Activated CD8-positive, alpha-beta memory T cell treated with anti-CD3 and anti-CD28 coated beads for 36 hours (primary cell): ENCODE results near the gene TMEM95. TPM values are rescaled to one million over a fixed set of nuclear protein-coding genes. Genes with fewer than 3 reads are reported as not detected.

Experiments used
- CTCF ChIA-PET: fragments of 350-600 bp; sonication (Branson Sonifier 250); formaldehyde crosslinking; loops from one replicate; lab custom pipeline; 2021; ENCODE audit warnings: antibody characterized with exemption; lab: Charles Lee
- POLR2A ChIA-PET: fragments of 350-600 bp; sonication (Branson Sonifier 250); formaldehyde crosslinking; loops from one replicate; lab custom pipeline; 2021; ENCODE audit warnings: antibody characterized with exemption; lab: Charles Lee
- total RNA-seq, 2 experiments: library from RNA; stranded (reverse); gene quantifications; one replicate each; pipeline ENCODE4 v1.2.3, GENCODE V29; 2021

The TMEM95 gene
- total RNA-seq, 2 experiments from 2014 or later: not detected

DNA sequence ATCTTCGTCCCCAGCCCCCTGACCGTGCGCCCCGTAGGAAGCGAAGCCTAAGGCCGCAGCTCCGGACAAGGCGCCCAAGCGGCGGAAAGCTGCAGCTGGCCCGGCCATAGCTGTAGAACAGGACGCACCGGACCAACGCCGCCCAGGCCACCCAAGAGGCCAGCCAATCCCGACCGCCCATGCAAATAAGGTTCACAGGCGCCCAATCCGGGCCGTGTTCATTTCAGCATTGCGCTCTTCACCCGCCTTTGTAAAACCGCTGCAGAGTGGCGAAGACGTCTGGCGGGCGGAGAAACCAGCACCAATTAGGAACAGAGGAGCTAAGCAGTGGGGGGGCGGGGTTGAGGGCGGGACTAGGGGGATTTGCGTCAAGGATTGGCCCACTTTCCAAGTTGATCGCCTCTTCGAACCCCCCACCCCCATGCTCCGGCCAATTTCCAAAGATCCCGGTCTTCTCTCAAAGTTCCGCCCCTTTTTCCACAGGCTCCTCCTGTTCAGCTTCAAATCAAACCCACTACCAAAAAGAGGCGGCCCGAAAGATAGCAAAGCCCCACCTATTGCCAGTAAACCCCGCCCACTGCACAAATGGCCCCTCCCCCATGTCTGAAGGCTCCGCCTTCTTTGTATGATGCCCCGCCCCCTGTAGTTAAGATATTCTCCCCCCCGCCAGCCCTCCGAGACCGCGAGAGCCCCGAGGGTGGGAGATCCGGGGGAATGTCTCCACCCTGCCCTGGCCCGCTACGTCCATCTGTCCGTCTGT, 49.2 kb downstream of the TMEM95 start, which contains the start of gene TMEM256:
Gene TMEM256, minus strand, starts transcription at position 121 of the 760 bp plus-strand sequence. Its CDS starts 13 bp downstream, at position 108.
- CTCF ChIA-PET: interaction anchor here (0.5 to 2.3 kb wide), 10 partner anchors 20 to 282 kb away, joined by 3 to 9 read pairs (median 3); partner anchors contain the start of genes ACAP1 and TMEM102
- POLR2A ChIA-PET: interaction anchor here (0.8 to 1.8 kb wide), 6 partner anchors 10 to 282 kb away, joined by 4 to 10 read pairs (median 4); partner anchors contain the start of genes PLSCR3 and POLR2A

DNA sequence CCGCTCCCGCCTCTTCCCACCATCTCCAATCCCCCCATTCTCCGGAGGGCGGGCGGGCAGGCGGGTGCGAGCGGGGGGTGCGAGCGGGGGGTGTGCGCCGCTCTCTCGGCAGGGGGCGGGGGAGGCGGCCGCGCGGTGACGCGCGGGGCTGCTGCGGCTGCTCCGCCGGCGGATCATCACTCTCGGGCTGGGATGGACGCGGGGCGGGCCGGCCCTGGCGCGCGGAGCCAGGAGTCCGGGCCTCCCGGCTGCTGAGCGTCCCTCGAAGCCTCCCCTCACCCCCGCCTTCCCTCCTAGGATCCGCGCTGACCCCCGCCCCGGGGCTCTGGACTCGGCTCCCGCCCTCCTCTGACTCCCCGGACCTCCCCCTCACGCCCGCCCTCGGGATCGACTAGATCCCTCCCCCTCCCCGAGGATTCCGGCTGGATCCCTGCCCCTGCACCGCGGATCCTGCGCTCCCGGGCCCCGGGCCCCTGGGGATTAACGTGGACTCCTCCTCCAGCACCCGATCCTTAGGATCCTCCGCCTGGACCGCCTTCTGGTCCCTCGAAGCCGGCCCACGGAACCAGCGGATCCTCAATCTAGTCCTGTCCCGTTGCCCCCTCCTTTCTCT, 49.9 kb downstream of the TMEM95 start:
- POLR2A ChIA-PET: interaction anchor here (0.8 to 1.8 kb wide), 4 partner anchors 11 to 79 kb away, joined by 4 to 9 read pairs (median 4); partner anchors contain the start of genes PLSCR3 and POLR2A
- CTCF ChIA-PET: interaction anchor here (0.7 to 1.0 kb wide), 4 partner anchors 27 to 156 kb away, joined by 3 to 9 read pairs (median 4); partner anchors contain the start of gene ACAP1

DNA sequence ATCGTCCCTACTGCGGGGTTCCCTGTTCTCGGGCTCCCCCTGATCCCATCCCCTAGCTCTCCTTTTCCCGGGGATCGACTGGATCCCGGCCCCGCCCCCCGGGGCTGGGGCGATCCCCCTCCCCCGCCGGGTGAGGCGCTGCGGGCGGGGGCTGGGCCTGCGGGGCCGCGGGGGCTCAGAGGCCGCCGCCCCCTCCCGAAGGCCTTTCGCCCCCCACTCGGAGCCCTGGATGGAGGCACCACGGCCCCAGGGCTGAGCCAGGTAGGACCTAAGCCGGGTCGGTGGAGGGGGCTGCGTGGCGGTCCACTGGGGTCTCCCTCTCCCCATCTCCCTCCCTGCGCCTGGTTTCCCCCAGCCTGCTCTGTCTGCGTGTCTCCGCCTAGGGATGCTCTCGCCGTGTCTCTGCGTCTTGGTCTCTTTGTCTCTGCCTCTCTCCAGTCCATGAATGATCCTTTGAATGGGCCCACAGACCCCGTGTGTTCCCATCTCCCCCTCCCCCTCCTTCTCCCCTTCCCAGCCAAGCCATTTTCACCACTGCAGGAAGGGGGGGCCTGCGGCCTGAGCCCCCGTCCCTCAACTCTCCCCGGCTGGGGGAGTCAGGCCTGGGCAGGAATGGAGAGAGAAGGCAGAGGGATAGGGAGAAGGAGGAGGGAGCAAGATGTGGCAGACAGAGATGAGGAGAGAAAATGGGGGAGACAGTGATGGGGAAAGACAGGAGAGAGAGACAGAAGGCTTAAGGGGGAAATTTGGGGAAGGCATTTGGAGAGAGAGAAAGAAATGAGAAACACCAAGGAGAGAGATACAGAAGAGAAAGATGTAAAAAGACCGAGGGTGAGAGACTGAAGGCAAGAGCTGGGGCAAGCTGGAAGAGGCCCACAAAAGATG, 50.6 kb downstream of the TMEM95 start:
- CTCF ChIA-PET: no interaction called here

DNA sequence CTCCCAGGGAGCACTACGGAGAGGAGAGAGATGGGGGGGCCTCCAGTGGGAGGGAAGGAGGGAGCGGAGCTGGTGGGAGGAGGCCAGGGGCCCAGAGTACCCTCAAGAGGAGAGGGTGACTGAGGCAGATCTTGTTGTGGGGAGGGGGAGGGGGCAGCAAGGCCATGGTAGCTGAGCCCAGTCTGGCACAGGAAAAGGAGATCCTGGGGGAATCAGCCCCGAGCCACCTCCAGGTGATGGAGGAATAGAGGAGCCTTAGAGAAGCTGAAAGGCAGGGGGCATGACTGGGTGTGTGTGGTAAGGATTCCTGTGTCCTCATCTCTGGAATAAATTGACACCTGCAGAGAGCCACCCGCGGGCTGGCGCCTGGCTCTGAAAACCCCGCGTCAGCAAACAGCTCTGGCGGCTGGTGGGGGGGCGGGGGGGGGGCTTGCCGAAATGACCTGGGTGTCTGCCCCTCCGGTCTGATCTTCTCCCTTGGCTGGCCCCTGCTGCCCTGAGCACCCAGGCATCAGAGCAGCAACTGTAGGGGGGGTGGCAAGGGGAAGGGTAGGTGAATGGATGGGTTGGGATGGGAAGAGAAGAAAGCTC, 51.4 kb downstream of the TMEM95 start:
- ChIA-PET CTCF (no interaction called here), POLR2A (interaction anchor here (0.6 kb wide), 2 partner anchors 146 to 178 kb away, joined by 3 to 10 read pairs; partner anchors contain the start of gene MPDU1)

More for the DNA sequence above, 50.6 kb downstream of the TMEM95 start:
- POLR2A ChIA-PET: interaction anchor here (0.6 kb wide), 1 partner anchor 147 kb away, joined by 10 read pairs; no protein-coding TSS in a partner anchor

Other genes with a start within 250 kb of the TMEM95 start
- gene ASGR2, start 240.3 kb upstream of the TMEM95 start, total RNA-seq: not detected
- gene ASGR1, start 175.8 kb upstream of the TMEM95 start, total RNA-seq: 1 to 10 TPM in 1 of 2 experiments, under 1 TPM in 1; 0.65 to 1.3 TPM
- gene DLG4, start 135.3 kb upstream of the TMEM95 start, total RNA-seq: 1 to 10 TPM; 4.5 to 4.6 TPM
- gene ACADVL, start 135.2 kb upstream of the TMEM95 start, total RNA-seq: 100 to 1,000 TPM; 254 to 269 TPM
- 10 to 100 TPM; 64.4 to 68.9 TPM for gene DVL2, start 120.6 kb upstream of the TMEM95 start, total RNA-seq
- gene PHF23, start 115.7 kb upstream of the TMEM95 start, total RNA-seq: 10 to 100 TPM; 40.7 to 43.7 TPM
- 100 to 1,000 TPM; 131 to 135 TPM for gene GABARAP, start 112.7 kb upstream of the TMEM95 start, total RNA-seq
- 100 to 1,000 TPM; 202 to 207 TPM for gene CTDNEP1, start 103.4 kb upstream of the TMEM95 start, total RNA-seq
- 100 to 1,000 TPM; 107 to 110 TPM for gene ELP5, start 102.9 kb upstream of the TMEM95 start, total RNA-seq
- 1 to 10 TPM; 1.2 to 1.5 TPM for gene CLDN7, start 92.7 kb upstream of the TMEM95 start, total RNA-seq
- under 1 TPM; 0.11 to 0.34 TPM for gene SLC2A4, start 73.4 kb upstream of the TMEM95 start, total RNA-seq
- under 1 TPM; 0.10 to 0.55 TPM for gene YBX2, start 60.5 kb upstream of the TMEM95 start, total RNA-seq
- 1,000 to 10,000 TPM; 1,619 to 1,670 TPM for gene EIF5A, start 47.5 kb upstream of the TMEM95 start, total RNA-seq
- gene GPS2, start 39.8 kb upstream of the TMEM95 start, total RNA-seq: 10 to 100 TPM; 68.8 to 69.5 TPM
- gene NEURL4, start 25.8 kb upstream of the TMEM95 start, total RNA-seq: 10 to 100 TPM; 59.2 to 59.4 TPM
- gene ACAP1, start 18.6 kb upstream of the TMEM95 start, total RNA-seq: 100 to 1,000 TPM; 234 to 241 TPM
- 1 to 10 TPM; 6.4 to 7.2 TPM for gene KCTD11, start 3.0 kb upstream of the TMEM95 start, total RNA-seq
- 1 to 10 TPM; 4.6 to 5.6 TPM for gene TNK1, start 25.9 kb downstream of the TMEM95 start, total RNA-seq
- 10 to 100 TPM; 70.8 to 74.4 TPM for gene PLSCR3, start 39.4 kb downstream of the TMEM95 start, total RNA-seq
- gene TMEM256, start 48.9 kb downstream of the TMEM95 start, total RNA-seq: 10 to 100 TPM; 50.1 to 51.6 TPM
- gene NLGN2, start 52.7 kb downstream of the TMEM95 start, total RNA-seq: 1 to 10 TPM; 6.6 to 7.9 TPM
- gene SPEM1, start 65.2 kb downstream of the TMEM95 start, total RNA-seq: not detected
- gene SPEM2, start 70.5 kb downstream of the TMEM95 start, total RNA-seq: not detected
- gene SPEM3, start 73.7 kb downstream of the TMEM95 start, total RNA-seq: not detected
- 10 to 100 TPM; 11.2 to 12.6 TPM for gene TMEM102, start 80.3 kb downstream of the TMEM95 start, total RNA-seq
- gene FGF11, start 84.4 kb downstream of the TMEM95 start, total RNA-seq: 1 to 10 TPM; 2.0 to 2.1 TPM
- 1 to 10 TPM; 7.2 to 7.8 TPM for gene CHRNB1, start 89.9 kb downstream of the TMEM95 start, total RNA-seq
- 10 to 100 TPM; 17.6 to 17.7 TPM for gene ZBTB4, start 124.5 kb downstream of the TMEM95 start, total RNA-seq
- gene SLC35G6, start 126.3 kb downstream of the TMEM95 start, total RNA-seq: not detected
- gene POLR2A, start 129.2 kb downstream of the TMEM95 start, total RNA-seq: 100 to 1,000 TPM; 195 to 198 TPM
- gene TNFSF12, start 193.9 kb downstream of the TMEM95 start, total RNA-seq: 10 to 100 TPM; 13.3 to 14.4 TPM
- 1 to 10 TPM; 1.0 to 1.1 TPM for gene TNFSF13, start 203.6 kb downstream of the TMEM95 start, total RNA-seq
- gene SENP3, start 206.8 kb downstream of the TMEM95 start, total RNA-seq: 100 to 1,000 TPM; 112 to 116 TPM
- 1 to 10 TPM; 7.4 to 8.9 TPM for gene CD68, start 224.5 kb downstream of the TMEM95 start, total RNA-seq
- 100 to 1,000 TPM; 105 to 106 TPM for gene MPDU1, start 228.7 kb downstream of the TMEM95 start, total RNA-seq
- gene SOX15, start 234.9 kb downstream of the TMEM95 start, total RNA-seq: under 1 TPM; 0.13 to 0.25 TPM